KMS-11 (cell line): ENCODE measurements around the gene IER3IP1.

Experiments
- H2AFZ ChIP-seq: fragments of 200-600 bp; sonication (generic); 2 replicates; pipeline ENCODE4 v1.6.1; 2016; ENCODE audit warnings: antibody characterized with exemption, mixed run types, low read depth
- H3K27ac ChIP-seq: fragments of 200-600 bp; sonication (generic); 2 replicates; pipeline ENCODE4 v1.6.1; 2016; ENCODE audit warnings: mild to moderate bottlenecking, mixed run types
- H3K27me3 ChIP-seq: fragments of 200-600 bp; sonication (generic); 2 replicates; pipeline ENCODE4 v1.6.1; 2017; ENCODE audit warnings: mild to moderate bottlenecking, low read depth, mixed run types, moderate library complexity; ENCODE audit not compliant: insufficient read depth
- H3K36me3 ChIP-seq: fragments of 200-600 bp; sonication (generic); 2 replicates; pipeline ENCODE4 v1.6.1; 2017; ENCODE audit warnings: mild to moderate bottlenecking, mixed run types; ENCODE audit not compliant: insufficient read depth
- H3K4me1 ChIP-seq: fragments of 200-600 bp; sonication (generic); 2 replicates; pipeline ENCODE4 v1.6.1; 2016; ENCODE audit warnings: mild to moderate bottlenecking, low read depth, mixed run types; ENCODE audit not compliant: poor library complexity, severe bottlenecking
- H3K4me2 ChIP-seq: fragments of 200-600 bp; sonication (generic); 2 replicates; pipeline ENCODE4 v1.7.0; 2016; ENCODE audit warnings: mild to moderate bottlenecking, mixed run types
- H3K4me3 ChIP-seq: fragments of 200-600 bp; sonication (generic); IDR thresholded peaks from 2 replicates; pipeline ENCODE4 v1.6.1; 2017; ENCODE audit warnings: low read depth, low read length, mixed read lengths; ENCODE audit not compliant: insufficient read depth
- H3K79me2 ChIP-seq: fragments of 200-600 bp; sonication (generic); 2 replicates; pipeline ENCODE4 v1.6.1; 2016; ENCODE audit warnings: low read depth, mixed run types; ENCODE audit not compliant: insufficient read depth
- H3K9ac ChIP-seq: fragments of 200-600 bp; sonication (generic); 2 replicates; pipeline ENCODE4 v1.6.1; 2016; ENCODE audit warnings: mild to moderate bottlenecking, mixed run types
- H4K20me1 ChIP-seq: fragments of 200-600 bp; sonication (generic); 2 replicates; pipeline ENCODE4 v1.6.1; 2016; ENCODE audit warnings: mild to moderate bottlenecking, mixed run types; ENCODE audit not compliant: insufficient read depth
- TF ChIP-seq, protein P1 (sequence below): fragments of 200-600 bp; sonication (generic); conservative IDR thresholded peaks from 2 replicates; pipeline ENCODE4 v1.6.1; 2017; ENCODE audit warnings: low read depth, mild to moderate bottlenecking, antibody characterized with exemption, low read length, moderate library complexity, mixed read lengths

IER3IP1 gene

GRCh38 chr18:47143899-47144485 lies 32.2 kb downstream of the IER3IP1 start:
- H3K9ac ChIP-seq: no peak overlapping the region
- H4K20me1 ChIP-seq: no peaks in the 10 kb centered on the region
- H3K4me3 ChIP-seq: no peak overlapping the region
- H3K27ac ChIP-seq: no peak overlapping the region
- H3K79me2 ChIP-seq: peaks cover 28% of the 10 kb centered on the region; the same call in 1 of the 2 replicates
- H2AFZ ChIP-seq: no peak overlapping the region
- TF ChIP-seq, protein P1, sequence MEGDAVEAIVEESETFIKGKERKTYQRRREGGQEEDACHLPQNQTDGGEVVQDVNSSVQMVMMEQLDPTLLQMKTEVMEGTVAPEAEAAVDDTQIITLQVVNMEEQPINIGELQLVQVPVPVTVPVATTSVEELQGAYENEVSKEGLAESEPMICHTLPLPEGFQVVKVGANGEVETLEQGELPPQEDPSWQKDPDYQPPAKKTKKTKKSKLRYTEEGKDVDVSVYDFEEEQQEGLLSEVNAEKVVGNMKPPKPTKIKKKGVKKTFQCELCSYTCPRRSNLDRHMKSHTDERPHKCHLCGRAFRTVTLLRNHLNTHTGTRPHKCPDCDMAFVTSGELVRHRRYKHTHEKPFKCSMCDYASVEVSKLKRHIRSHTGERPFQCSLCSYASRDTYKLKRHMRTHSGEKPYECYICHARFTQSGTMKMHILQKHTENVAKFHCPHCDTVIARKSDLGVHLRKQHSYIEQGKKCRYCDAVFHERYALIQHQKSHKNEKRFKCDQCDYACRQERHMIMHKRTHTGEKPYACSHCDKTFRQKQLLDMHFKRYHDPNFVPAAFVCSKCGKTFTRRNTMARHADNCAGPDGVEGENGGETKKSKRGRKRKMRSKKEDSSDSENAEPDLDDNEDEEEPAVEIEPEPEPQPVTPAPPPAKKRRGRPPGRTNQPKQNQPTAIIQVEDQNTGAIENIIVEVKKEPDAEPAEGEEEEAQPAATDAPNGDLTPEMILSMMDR: no peak
- H3K36me3 ChIP-seq: no peaks in the 10 kb centered on the region
- H3K4me1 ChIP-seq: peaks cover 2% of the 10 kb centered on the region
- no peaks in the 10 kb centered on the region for H3K27me3 ChIP-seq
- H3K4me2 ChIP-seq: no peak overlapping the region

- H3K27me3 ChIP-seq: no peaks in the 10 kb centered on the region
- no peaks in the 10 kb centered on the region for H3K4me1 ChIP-seq
- no peak overlapping the region for H3K27ac ChIP-seq
- peaks cover 28% of the 10 kb centered on the region; the same call in 1 of the 2 replicates for H3K79me2 ChIP-seq
- H3K9ac ChIP-seq: no peak overlapping the region
- TF ChIP-seq, protein P1: no peak
- no peaks in the 10 kb centered on the region for H3K36me3 ChIP-seq
- H3K4me3 ChIP-seq: no peak overlapping the region
- no peak overlapping the region for H2AFZ ChIP-seq
- H3K4me2 ChIP-seq: no peak overlapping the region
- H4K20me1 ChIP-seq: no peaks in the 10 kb centered on the region
Measured at GRCh38 chr18:47143153-47143552, 33.0 kb downstream of the IER3IP1 start.

DNA sequence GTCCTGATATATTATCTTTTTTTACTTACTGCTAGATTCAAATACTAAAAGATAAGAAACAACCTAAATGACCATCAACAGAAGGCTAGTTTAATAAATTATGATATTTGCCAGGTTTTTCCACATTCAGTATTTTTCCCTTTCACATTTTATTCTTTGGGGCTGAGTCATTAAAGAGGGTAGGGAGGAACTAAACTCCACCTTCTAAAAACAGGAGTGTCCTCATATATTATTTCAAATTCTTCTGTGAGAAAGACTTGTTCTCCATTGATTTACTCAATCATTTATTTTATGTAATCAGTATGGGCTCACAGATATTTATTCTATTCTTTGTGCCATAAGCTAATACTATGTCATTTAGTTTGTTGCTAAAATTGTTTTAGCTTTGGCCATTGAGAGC lies 34.9 kb downstream of the IER3IP1 start:
- Histone ChIP-seq H3K4me1 (no peaks in the 10 kb centered on the region), H4K20me1 (no peaks in the 10 kb centered on the region), H3K36me3 (no peaks in the 10 kb centered on the region), H3K4me3 (no peak overlapping the region), H3K9ac (no peak overlapping the region), H3K27me3 (no peaks in the 10 kb centered on the region), H3K4me2 (no peak overlapping the region), H3K27ac (no peak overlapping the region), H3K79me2 (peaks cover 28% of the 10 kb centered on the region; the same call in 1 of the 2 replicates), H2AFZ (no peak overlapping the region)
- TF ChIP-seq, protein P1: no peak

DNA sequence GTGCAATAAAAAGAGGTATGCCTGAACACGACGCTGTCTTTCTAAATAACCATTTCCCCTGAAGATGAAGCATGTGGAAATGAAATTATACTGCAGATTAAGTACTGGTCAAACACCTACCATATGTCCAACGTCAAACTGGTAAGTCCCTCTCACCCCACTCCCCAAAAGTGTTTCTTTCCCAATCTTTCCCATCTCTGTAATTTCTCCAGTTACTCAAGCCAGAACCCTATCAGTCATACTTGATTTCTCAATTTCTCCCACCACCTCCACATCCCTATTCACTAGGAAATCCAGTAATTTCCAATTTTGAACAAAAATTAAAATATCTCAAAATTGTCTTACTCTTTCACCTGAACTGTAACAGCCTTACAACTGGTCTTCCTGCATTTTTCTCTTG lies 55.0 kb downstream of the IER3IP1 start:
- H3K4me2 ChIP-seq: no peak overlapping the region
- H3K27ac ChIP-seq: no peak overlapping the region
- TF ChIP-seq, protein P1: no peak
- no peaks in the 10 kb centered on the region for H3K27me3 ChIP-seq
- H2AFZ ChIP-seq: no peak overlapping the region
- H3K9ac ChIP-seq: no peak overlapping the region
- H3K36me3 ChIP-seq: no peaks in the 10 kb centered on the region
- no peaks in the 10 kb centered on the region for H3K79me2 ChIP-seq
- no peak overlapping the region for H3K4me3 ChIP-seq
- no peaks in the 10 kb centered on the region for H3K4me1 ChIP-seq
- H4K20me1 ChIP-seq: no peaks in the 10 kb centered on the region
